ENCODE measurements around the gene MOB3C. TPM values are rescaled to one million over a fixed set of nuclear protein-coding genes. Genes with fewer than 3 reads are reported as not detected.
A peak's percentile ranks its signal among the peaks of the same experiment; 100 is the strongest.

MOB3C gene
- total and polyA plus RNA-seq, 2 of the 4 experiments (the other 2 are of a cell fraction), result 7.3 to 9.0 TPM

- POLR2A ChIA-PET (ENCODE audit: unreplicated experiment), result no interaction called here
Measured at GRCh38 chr1:46618754-46619415, 2.3 kb upstream of the MOB3C start.

More at GRCh38 chr1:46618754-46619415, 2.3 kb upstream of the MOB3C start:
- H4K20me1 ChIP-seq (ENCODE audit: insufficient read depth, low read length), result 0 out of 2 replicates have a peak, but pooled peaks cover 8% of the 10 kb centered on the region
- no TSS peak for BruUV-seq (replicated peaks)
- peak overlapping the region; percentile 9 for H2AFZ ChIP-seq (replicated peaks; ENCODE audit: low read length, poor library complexity)
- no peak overlapping the region for H3K56ac ChIP-seq (ENCODE audit: extremely low read depth, insufficient read depth, low read length)
- H3K18ac ChIP-seq (ENCODE audit: low read depth, low read length), result no peak overlapping the region
- ATAC-seq (ENCODE audit: low read depth) (no peak), DNase-seq (no peak)
- H2AK5ac ChIP-seq (ENCODE audit: low read depth, low read length), result no peak overlapping the region
- H3K9ac ChIP-seq (ENCODE audit: low read depth, low read length), result no peak overlapping the region
- no peak overlapping the region for H3K4ac ChIP-seq (ENCODE audit: low read depth, low read length)
- no peak overlapping the region for H3K23ac ChIP-seq (ENCODE audit: low read depth, low read length)
- no peak overlapping the region for H2BK120ac ChIP-seq (ENCODE audit: low read depth, low read length)
- no peak overlapping the region for H3K14ac ChIP-seq (replicated peaks; ENCODE audit: low read depth, low read length)
- H4K5ac ChIP-seq (ENCODE audit: low read depth, low read length), result no peak overlapping the region
- no peak overlapping the region for H3K27ac ChIP-seq (ENCODE audit: insufficient read depth, low read length)
- H2BK20ac ChIP-seq (ENCODE audit: low read depth, low read length), result no peak overlapping the region; the same call in 1 of the 2 replicates
- H3K4me3 ChIP-seq (ENCODE audit: insufficient read depth, low read depth, low read length), result no peak overlapping the region
- no peaks in the 10 kb centered on the region for H3K9me3 ChIP-seq (ENCODE audit: control insufficient read depth, insufficient read depth, low read length)
- no peak for TF ChIP-seq NFE2L2 (IDR thresholded peaks at IDR 0.05; ENCODE audit: low read depth, low read length)
- no peak for TF ChIP-seq BHLHE40 (IDR thresholded peaks at IDR 0.05; ENCODE audit: low read depth, low read length)
- TF ChIP-seq FOS (IDR thresholded peaks at IDR 0.05; ENCODE audit: low read depth, low read length), result no peak
- TF ChIP-seq RAD21 (IDR thresholded peaks at IDR 0.05; ENCODE audit: low read length), result no peak
- TF ChIP-seq RCOR1 (IDR thresholded peaks at IDR 0.05; ENCODE audit: insufficient replicate concordance, low read length), result no peak
- TF ChIP-seq POLR2A (IDR thresholded peaks at IDR 0.05; ENCODE audit: low read depth, low read length), result no peak
- no peak for TF ChIP-seq CEBPB (IDR thresholded peaks at IDR 0.05; ENCODE audit: low read depth, low read length)
- TF ChIP-seq, protein P1, sequence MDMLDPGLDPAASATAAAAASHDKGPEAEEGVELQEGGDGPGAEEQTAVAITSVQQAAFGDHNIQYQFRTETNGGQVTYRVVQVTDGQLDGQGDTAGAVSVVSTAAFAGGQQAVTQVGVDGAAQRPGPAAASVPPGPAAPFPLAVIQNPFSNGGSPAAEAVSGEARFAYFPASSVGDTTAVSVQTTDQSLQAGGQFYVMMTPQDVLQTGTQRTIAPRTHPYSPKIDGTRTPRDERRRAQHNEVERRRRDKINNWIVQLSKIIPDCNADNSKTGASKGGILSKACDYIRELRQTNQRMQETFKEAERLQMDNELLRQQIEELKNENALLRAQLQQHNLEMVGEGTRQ (IDR thresholded peaks at IDR 0.05; ENCODE audit: low read depth, low read length), result no peak
- TF ChIP-seq RFX5 (IDR thresholded peaks at IDR 0.05; ENCODE audit: low read depth, low read length), result no peak
- TF ChIP-seq MAZ (IDR thresholded peaks at IDR 0.05; ENCODE audit: borderline replicate concordance, low read depth, low read length), result no peak
- in situ Hi-C loops (cut with MboI; ENCODE audit: low sequenced_read_pairs), result no loop called here
- dilution Hi-C loops (cut with HindIII; ENCODE audit: low sequenced_read_pairs, unreplicated experiment), result no loop called here
- H3K4me2 ChIP-seq (ENCODE audit: low read depth, low read length), result no peak overlapping the region
- H2BK5ac ChIP-seq (ENCODE audit: low read depth, low read length, poor library complexity, severe bottlenecking), result no peak overlapping the region
- peaks cover 17% of the 10 kb centered on the region for H3K9me1 ChIP-seq (ENCODE audit: insufficient read depth, low read length)
- H3K36me3 ChIP-seq (ENCODE audit: control insufficient read depth, insufficient read depth, low read length), result no peaks in the 10 kb centered on the region
- CTCF ChIA-PET, result interaction anchor here (0.5 kb wide), 1 partner anchor 74 kb away, joined by 5 read pairs; no protein-coding TSS in a partner anchor
- H3K79me1 ChIP-seq (ENCODE audit: low read depth in 1 of 2, low read length in 2 of 2), result peaks cover 14 to 27% of the 10 kb centered on the region in 2 experiments
- peaks cover 14% of the 10 kb centered on the region for H3K4me1 ChIP-seq (ENCODE audit: control insufficient read depth, insufficient read depth, low read length)
- H2BK15ac ChIP-seq (ENCODE audit: low read depth, low read length), result no peak overlapping the region
- WGBS, 2 experiments (ENCODE audit: extremely low coverage in 2 of 2, insufficient read length in 1 of 2), result no CpG with 5 or more reads among the region's 4 CpGs
- intact Hi-C loops (cut with micrococcal nuclease), result loop anchor here (5.0 kb wide), 1 partner anchor 98 kb away; the partner anchor contains the start of gene EFCAB14
- H2AK9ac ChIP-seq (replicated peaks; ENCODE audit: low read depth, low read length, poor library complexity), result no peak overlapping the region
- H4K91ac ChIP-seq (ENCODE audit: insufficient read depth, low read depth, low read length), result no peak overlapping the region
- no peaks in the 10 kb centered on the region for H3K27me3 ChIP-seq (ENCODE audit: control insufficient read depth, insufficient read depth, low read length)
- H4K8ac ChIP-seq (ENCODE audit: low read depth in 2 of 2, low read length in 2 of 2), result no peak overlapping the region

Data from IMR-90 (cell line).